GM23338 (cell line): ENCODE measurements around the gene TMPRSS6.

Source experiments
- CTCF ChIP-seq, 2 experiments: fragments of 200-600 bp in 1 of 2; sonication (generic) in 1 of 2; conservative IDR thresholded peaks; 2 replicates each; pipeline versions ENCODE4 v1.5.1 to v1.6.1; 2016 to 2017; ENCODE audit warnings: antibody characterized with exemption in 2 of 2, low read depth in 2 of 2, mild to moderate bottlenecking in 2 of 2, moderate library complexity in 1 of 2
- ETS1 ChIP-seq: IDR thresholded peaks from 2 replicates; pipeline ENCODE4 v1.6.1; 2016; ENCODE audit warnings: antibody characterized with exemption
- EZH2 ChIP-seq: fragments of 200-600 bp; sonication (generic); IDR thresholded peaks from one replicate; pipeline ENCODE4 v1.8.0; 2017; ENCODE audit warnings: antibody characterized with exemption, mild to moderate bottlenecking, low read depth; ENCODE audit not compliant: unreplicated experiment
- EZH2phosphoT487 ChIP-seq: fragments of 200-600 bp; sonication (generic); IDR thresholded peaks from one replicate; pipeline ENCODE4 v1.8.1; 2018; ENCODE audit warnings: antibody characterized with exemption; ENCODE audit not compliant: unreplicated experiment
- JUNB ChIP-seq: IDR thresholded peaks from one replicate; pipeline ENCODE4 v1.6.1; 2016; ENCODE audit warnings: antibody characterized with exemption; ENCODE audit not compliant: unreplicated experiment
- POLR2AphosphoS5 ChIP-seq: IDR thresholded peaks from 2 replicates; pipeline ENCODE4 v1.6.1; 2016; ENCODE audit warnings: antibody characterized with exemption, low read depth
- REST ChIP-seq: IDR thresholded peaks from one replicate; pipeline ENCODE4 v1.6.1; 2018; ENCODE audit warnings: antibody characterized with exemption; ENCODE audit not compliant: unreplicated experiment
- STAT1 ChIP-seq: IDR thresholded peaks from one replicate; pipeline ENCODE4 v1.6.1; 2016; ENCODE audit warnings: antibody characterized with exemption; ENCODE audit not compliant: unreplicated experiment
- ZNF114 ChIP-seq: fragments of 250-450 bp; sonication (Bioruptor Pico); IDR thresholded peaks from 2 replicates; pipeline ENCODE4 v1.5.0; 2020; ENCODE audit warnings: mild to moderate bottlenecking, moderate library complexity
- ZNF331 ChIP-seq: fragments of 250-450 bp; sonication (Bioruptor Pico); IDR thresholded peaks from 2 replicates; pipeline ENCODE4 v1.5.0; 2020; ENCODE audit warnings: low read depth, mild to moderate bottlenecking, moderate library complexity

- no peak for TF ChIP-seq CTCF (conservative IDR thresholded peaks at IDR 0.05; ENCODE audit: low read depth in 2 of 2)
- TF ChIP-seq EZH2phosphoT487 = no peak
- TF ChIP-seq POLR2AphosphoS5 = no peak
- TF ChIP-seq EZH2 = no peak
- TF ChIP-seq REST = no peak
- no peak for TF ChIP-seq STAT1
- TF ChIP-seq ZNF331 (CRISPR knock-in tag) = no peak
- TF ChIP-seq ZNF114 = no peak
- TF ChIP-seq ETS1 = no peak
- TF ChIP-seq JUNB = no peak
Observed at GRCh38 chr22:37119872-37120271, 10.4 kb upstream of the TMPRSS6 start.
